SK-N-SH (cell line): ENCODE measurements around the gene MRPS9. TPM values are rescaled to one million over a fixed set of nuclear protein-coding genes. Genes with fewer than 3 reads are reported as not detected.

ENCODE experiments used
- CTCF ChIA-PET: fragments of 300-600, 350-600 bp; formaldehyde crosslinking; extraction: SDS; loops from one replicate; lab custom pipeline; 2021; lab: Yijun Ruan, JAX
- POLR2A ChIA-PET: fragments of 350-600 bp; sonication (Branson Sonifier 250); formaldehyde crosslinking; extraction: SDS; loops from one replicate; lab custom pipeline; 2020; ENCODE audit warnings: antibody characterized with exemption, inconsistent platforms; lab: Yijun Ruan, JAX
- DNase-seq: peaks from one replicate; pipeline ENCODE4 v3.0.0; 2012
- H2AFZ ChIP-seq: fragments of 200-600 bp; sonication (generic); 2 replicates; pipeline ENCODE4 v1.8.1; 2016; ENCODE audit warnings: antibody characterized with exemption, mild to moderate bottlenecking, low read depth
- H3F3A ChIP-seq: fragments of 200-600 bp; sonication (generic); replicated peaks from 2 replicates; pipeline ENCODE3; 2016; ENCODE audit warnings: antibody characterized with exemption, mild to moderate bottlenecking; ENCODE audit not compliant: insufficient read depth
- H3K27ac ChIP-seq, 2 experiments: fragments of 200-500 bp in 1 of 2; fragments of 200-600 bp in 1 of 2; sonication (Bioruptor generic) in 1 of 2; sonication (generic), shearing (Covaris generic) in 1 of 2; 2 replicates each; pipeline versions ENCODE4 v1.5.1 to v1.6.1; 2014 to 2016; ENCODE audit warnings: low read depth in 2 of 2, inconsistent platforms in 1 of 2, low read length in 1 of 2, mild to moderate bottlenecking in 1 of 2, mixed read lengths in 1 of 2
- H3K27me3 ChIP-seq: fragments of 200-600 bp; sonication (generic), shearing (Covaris generic); 2 replicates; pipeline ENCODE4 v1.6.1; 2016; ENCODE audit warnings: mixed run types; ENCODE audit not compliant: insufficient read depth
- H3K36me3 ChIP-seq, 2 experiments: fragments of 200-500 bp in 1 of 2; fragments of 200-600 bp in 1 of 2; sonication (Bioruptor generic) in 1 of 2; sonication (generic) in 1 of 2; replicated peaks in 1 of 2; 2 replicates each; pipeline versions ENCODE3 to v1.5.1; 2014 to 2016; ENCODE audit warnings: low read length in 1 of 2, mild to moderate bottlenecking in 1 of 2; ENCODE audit not compliant: insufficient read depth in 2 of 2, control insufficient read depth in 1 of 2
- H3K4me1 ChIP-seq, 2 experiments: fragments of 200-500 bp in 1 of 2; fragments of 200-600 bp in 1 of 2; sonication (Bioruptor generic) in 1 of 2; sonication (generic), shearing (Covaris generic) in 1 of 2; 2 replicates each; pipeline versions ENCODE4 v1.5.1 to v1.6.1; 2014 to 2016; ENCODE audit warnings: low read depth in 1 of 2, low read length in 1 of 2, mixed run types in 1 of 2; ENCODE audit not compliant: insufficient read depth in 2 of 2, control insufficient read depth in 1 of 2
- H3K4me2 ChIP-seq: fragments of 200-600 bp; sonication (generic), shearing (Covaris generic); 2 replicates; pipeline ENCODE4 v1.6.1; 2017; ENCODE audit warnings: mixed run types
- H3K4me3 ChIP-seq, 2 experiments: fragments of 200-500 bp in 1 of 2; fragments of 200-600 bp in 1 of 2; sonication (Bioruptor generic) in 1 of 2; sonication (generic), shearing (Covaris generic) in 1 of 2; 2 replicates each; pipeline versions ENCODE4 v1.5.1 to v1.8.1; 2014 to 2016; ENCODE audit warnings: low read depth in 2 of 2, inconsistent platforms in 1 of 2, low read length in 1 of 2, mild to moderate bottlenecking in 1 of 2, mixed read lengths in 1 of 2, moderate library complexity in 1 of 2
- H3K79me2 ChIP-seq: fragments of 200-600 bp; sonication (generic); 2 replicates; pipeline ENCODE4 v1.8.1; 2017; ENCODE audit warnings: mild to moderate bottlenecking; ENCODE audit not compliant: insufficient read depth
- H3K9ac ChIP-seq: fragments of 200-600 bp; sonication (generic); 2 replicates; pipeline ENCODE4 v1.6.1; 2017; ENCODE audit warnings: mixed run types
- H3K9me2 ChIP-seq: fragments of 200-600 bp; sonication (generic); 2 replicates; pipeline ENCODE4 v1.6.1; 2017; ENCODE audit warnings: mixed run types
- H3K9me3 ChIP-seq: fragments of 200-600 bp; sonication (generic); 2 replicates; pipeline ENCODE4 v1.6.1; 2017; ENCODE audit warnings: mixed run types, mild to moderate bottlenecking, moderate library complexity
- H4K20me1 ChIP-seq: fragments of 200-600 bp; sonication (generic); 2 replicates; pipeline ENCODE4 v1.6.1; 2017; ENCODE audit warnings: mild to moderate bottlenecking, mixed run types; ENCODE audit not compliant: insufficient read depth
- CHD2 ChIP-seq: fragments of 150-350 bp; IDR thresholded peaks from 2 replicates; pipeline ENCODE4 v1.6.1; 2018; ENCODE audit warnings: low read length; ENCODE audit not compliant: partially characterized antibody
- CTCF ChIP-seq: fragments of 200-600 bp; sonication (generic); IDR thresholded peaks from 2 replicates; pipeline ENCODE4 v1.6.1; 2017; ENCODE audit warnings: antibody characterized with exemption, mild to moderate bottlenecking, moderate library complexity
- ELF1 ChIP-seq: IDR thresholded peaks from 2 replicates; pipeline ENCODE4 v1.4.0; 2012
- EZH2phosphoT487 ChIP-seq: fragments of 200-600 bp; sonication (generic); IDR thresholded peaks from 2 replicates; pipeline ENCODE4 v1.6.1; 2017; ENCODE audit warnings: low read depth, mixed run types, mild to moderate bottlenecking, antibody characterized with exemption, moderate library complexity, borderline replicate concordance
- FOXM1 ChIP-seq: IDR thresholded peaks from 2 replicates; pipeline ENCODE4 v1.4.0; 2012; ENCODE audit warnings: low read depth, mild to moderate bottlenecking
- GABPA ChIP-seq: IDR thresholded peaks from 2 replicates; pipeline ENCODE4 v1.4.0; 2012; ENCODE audit warnings: low read depth, mild to moderate bottlenecking
- MAX ChIP-seq: IDR thresholded peaks from 2 replicates; pipeline ENCODE4 v1.4.0; 2012; ENCODE audit warnings: low read depth
- MEF2A ChIP-seq: IDR thresholded peaks from 2 replicates; pipeline ENCODE4 v1.4.0; 2012; ENCODE audit warnings: low read depth, borderline replicate concordance
- MXI1 ChIP-seq: IDR thresholded peaks from 2 replicates; pipeline ENCODE4 v1.6.1; 2012; ENCODE audit warnings: mild to moderate bottlenecking, low read depth, low read length, improper control_type of control experiment
- NRF1 ChIP-seq: IDR thresholded peaks from 2 replicates; pipeline ENCODE4 v1.6.1; 2012; ENCODE audit warnings: low read depth, mild to moderate bottlenecking, low read length
- POLR2AphosphoS5 ChIP-seq: IDR thresholded peaks from 2 replicates; pipeline ENCODE4 v1.6.1; 2012; ENCODE audit warnings: low read depth, low read length
- RCOR1 ChIP-seq: fragments of 150-350 bp; IDR thresholded peaks from 2 replicates; pipeline ENCODE4 v1.6.1; 2017; ENCODE audit warnings: antibody characterized with exemption, low read length
- RFX5 ChIP-seq: IDR thresholded peaks from 2 replicates; pipeline ENCODE4 v1.6.1; 2012; ENCODE audit warnings: mild to moderate bottlenecking, improper control_type of control experiment, low read length
- RXRA ChIP-seq: IDR thresholded peaks from 2 replicates; pipeline ENCODE4 v1.4.0; 2012; ENCODE audit warnings: low read depth, mild to moderate bottlenecking, borderline replicate concordance
- SIN3A ChIP-seq: IDR thresholded peaks from 2 replicates; pipeline ENCODE4 v1.6.1; 2012; ENCODE audit warnings: low read depth, mild to moderate bottlenecking, low read length, moderate library complexity, borderline replicate concordance
- TAF1 ChIP-seq: IDR thresholded peaks from 2 replicates; pipeline ENCODE4 v1.6.1; 2012; ENCODE audit warnings: low read depth, mild to moderate bottlenecking, low read length, moderate library complexity, borderline replicate concordance
- TCF12 ChIP-seq: IDR thresholded peaks from 2 replicates; pipeline ENCODE4 v1.4.0; 2012
- TEAD4 ChIP-seq: IDR thresholded peaks from 2 replicates; pipeline ENCODE4 v1.4.0; 2012; ENCODE audit warnings: mild to moderate bottlenecking, borderline replicate concordance; ENCODE audit not compliant: insufficient read depth
- YY1 ChIP-seq: IDR thresholded peaks from 2 replicates; pipeline ENCODE4 v1.4.0; 2012; ENCODE audit warnings: low read depth, mild to moderate bottlenecking
- WGBS: methylation state at CpG from one replicate; pipeline ENCODE4 v1.1.6; 2017; ENCODE audit warnings: low lambda C conversion rate; 5-methylcytosine and 5-hydroxymethylcytosine counted together
- polyA plus RNA-seq, 3 experiments: library from polyadenylated mRNA; depleted of rRNA; stranded (reverse); fragments of >200 nt; gene quantifications; 2 replicates each; pipeline ENCODE4 v1.2.3, GENCODE V29; 2012

MRPS9 gene
- polyA plus RNA-seq, 1 of the 3 experiments (the other 2 are of a cell fraction) = 31.8 TPM

GRCh38 chr2:105056245-105056644 lies 18.4 kb downstream of the MRPS9 start:
- no peak for DNase-seq
- H4K20me1 ChIP-seq = no peaks in the 10 kb centered on the region
- TF ChIP-seq ELF1 (no peak), FOXM1 (no peak), TAF1 (no peak), TCF12 (no peak), RXRA (no peak), MXI1 (no peak), EZH2phosphoT487 (no peak), POLR2AphosphoS5 (no peak), NRF1 (no peak), RFX5 (no peak), SIN3A (no peak), CHD2 (no peak)
- TF ChIP-seq, all 33 proteins: peak for 0
- ChIA-PET POLR2A (no interaction called here), CTCF (interaction anchor here (0.6 to 0.7 kb wide), 2 partner anchors 33 to 1132 kb away, joined by 3 read pairs; no protein-coding TSS in a partner anchor)
- H3K9ac ChIP-seq = no peak overlapping the region
- WGBS = 93% methylated on average over 3 of the region's 3 CpGs
- no peaks in the 10 kb centered on the region for H3K27me3 ChIP-seq
- no peak overlapping the region for H3K27ac ChIP-seq
- H3K36me3 ChIP-seq = peaks cover 2 to 3% of the 10 kb centered on the region in 2 experiments
- no peaks in the 10 kb centered on the region for H3K9me3 ChIP-seq
- H3K4me2 ChIP-seq = no peak overlapping the region
- H3K4me1 ChIP-seq = no peaks in the 10 kb centered on the region; a peak in 1 of 4 replicates
- H3K9me2 ChIP-seq = no peaks in the 10 kb centered on the region
- peaks cover 7% of the 10 kb centered on the region for H3F3A ChIP-seq
- no peak overlapping the region for H3K4me3 ChIP-seq
- H3K79me2 ChIP-seq = peaks cover 17% of the 10 kb centered on the region
- no peak overlapping the region for H2AFZ ChIP-seq

- POLR2A ChIA-PET = no interaction called here
These were observed 19.1 kb downstream of the MRPS9 start for GRCh38 chr2:105057005-105057404.

More at GRCh38 chr2:105057005-105057404, 19.1 kb downstream of the MRPS9 start:
- 79% methylated on average over 1 of the region's 1 CpG for WGBS
- no peaks in the 10 kb centered on the region for H3K9me3 ChIP-seq
- no peaks in the 10 kb centered on the region; a peak in 1 of 4 replicates for H3K4me1 ChIP-seq
- no peak overlapping the region for H3K4me3 ChIP-seq
- no peak overlapping the region for H2AFZ ChIP-seq
- no peak for TF ChIP-seq GABPA
- TF ChIP-seq RCOR1 = no peak
- no peak for TF ChIP-seq POLR2AphosphoS5
- TF ChIP-seq MEF2A = no peak
- no peak for TF ChIP-seq SIN3A
- TF ChIP-seq MAX = no peak
- TF ChIP-seq CTCF = no peak
- TF ChIP-seq MXI1 = no peak
- TF ChIP-seq YY1 = no peak
- no peak for TF ChIP-seq TEAD4
- peaks cover 17% of the 10 kb centered on the region for H3K79me2 ChIP-seq
- no peak overlapping the region for H3K27ac ChIP-seq
- H4K20me1 ChIP-seq = no peaks in the 10 kb centered on the region
- H3F3A ChIP-seq = peaks cover 4% of the 10 kb centered on the region
- H3K9me2 ChIP-seq = no peaks in the 10 kb centered on the region
- DNase-seq = no peak
- no peak overlapping the region for H3K4me2 ChIP-seq
- CTCF ChIA-PET = interaction anchor here (0.6 to 0.7 kb wide), 2 partner anchors 32 to 1132 kb away, joined by 3 read pairs; no protein-coding TSS in a partner anchor
- no peak overlapping the region for H3K9ac ChIP-seq
- H3K36me3 ChIP-seq = no peaks in the 10 kb centered on the region
- H3K27me3 ChIP-seq = no peaks in the 10 kb centered on the region
